Stimulated activated CD4-positive, alpha-beta T cell treated with anti-CD3 and anti-CD28 coated beads, TNF-alpha, amount 100 ng/mL, for 1 hour (primary cell): ENCODE results near the gene ARRB1.
"Not testable (repeated sequence)": the region's sequence is repeated elsewhere in the genome, so short reads cannot be mapped to it uniquely, and the experiment has no call there.

Experiments
- DNase-seq, 3 donors: peaks; one replicate each; pipeline ENCODE4 v3.0.0-alpha.2; 2020; ENCODE audit warnings: low read depth in 3 of 3, low spot score in 1 of 3

Gene ARRB1

GRCh38 chr11:75344761-75345454 lies 6.6 kb downstream of the ARRB1 start:
- no peak for DNase-seq

- no peak for DNase-seq
These were observed 7.3 kb downstream of the ARRB1 start for GRCh38 chr11:75344186-75344585.

- no peak for DNase-seq
These were observed 8.2 kb downstream of the ARRB1 start for GRCh38 chr11:75342966-75343870.

- DNase-seq, result no peak
These were observed 9.1 kb downstream of the ARRB1 start for GRCh38 chr11:75342231-75342918.

- DNase-seq, result no peak
These were observed 9.8 kb downstream of the ARRB1 start for GRCh38 chr11:75341612-75342011.

GRCh38 chr11:75339685-75340409 lies 11.6 kb downstream of the ARRB1 start:
- no peak for DNase-seq

GRCh38 chr11:75338516-75339208 lies 12.8 kb downstream of the ARRB1 start:
- no peak for DNase-seq

GRCh38 chr11:75337195-75337654 lies 14.2 kb downstream of the ARRB1 start:
- no peak for DNase-seq

GRCh38 chr11:75334976-75335375 lies 16.5 kb downstream of the ARRB1 start:
- DNase-seq, result no peak

GRCh38 chr11:75334402-75334891 lies 17.0 kb downstream of the ARRB1 start:
- no peak for DNase-seq

- no peak for DNase-seq
These were observed 17.7 kb downstream of the ARRB1 start for GRCh38 chr11:75333807-75334140.

GRCh38 chr11:75333022-75333806 lies 18.2 kb downstream of the ARRB1 start:
- no peak for DNase-seq

GRCh38 chr11:75331761-75332160 lies 19.7 kb downstream of the ARRB1 start:
- DNase-seq, result not testable (repeated sequence)

GRCh38 chr11:75331304-75331703 lies 20.2 kb downstream of the ARRB1 start:
- DNase-seq, result not testable (repeated sequence)

- not testable (repeated sequence) for DNase-seq
These were observed 20.6 kb downstream of the ARRB1 start for GRCh38 chr11:75330886-75331285.

GRCh38 chr11:75330291-75330690 lies 21.2 kb downstream of the ARRB1 start:
- DNase-seq, result no peak

- DNase-seq, result no peak
These were observed 22.8 kb downstream of the ARRB1 start for GRCh38 chr11:75328426-75329277.

- no peak for DNase-seq
These were observed 25.0 kb downstream of the ARRB1 start for GRCh38 chr11:75326439-75326810.
